Amygdala (tissue), 56 donors: ENCODE data around the gene SLC8A3.

ENCODE experiments used
- DNase-seq, 56 donors: peaks; one replicate each; lab custom pipeline; 2025; lab: John Stamatoyannopoulos, UW

The SLC8A3 gene

DNA sequence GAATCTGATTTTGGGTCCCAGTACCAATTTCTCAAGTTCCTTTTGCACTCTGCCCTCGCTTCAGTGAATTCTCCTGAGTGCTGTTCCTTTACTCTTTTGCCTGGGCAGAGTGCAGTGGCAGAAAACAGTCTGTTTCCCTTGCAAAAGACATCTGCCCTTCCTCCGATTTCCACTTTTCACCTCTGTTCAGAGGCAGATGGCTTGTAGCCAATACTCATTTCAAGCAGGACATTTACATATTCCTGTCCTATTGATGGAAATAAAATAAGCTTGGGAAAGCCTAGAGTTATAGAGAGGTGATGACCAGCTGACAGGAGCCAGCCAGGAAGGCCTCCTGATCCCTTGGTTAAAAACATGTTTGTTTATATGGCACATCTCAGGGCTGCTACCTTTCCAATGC lies 111.0 kb downstream of the SLC8A3 start:
- DNase-seq, result no peak

DNA sequence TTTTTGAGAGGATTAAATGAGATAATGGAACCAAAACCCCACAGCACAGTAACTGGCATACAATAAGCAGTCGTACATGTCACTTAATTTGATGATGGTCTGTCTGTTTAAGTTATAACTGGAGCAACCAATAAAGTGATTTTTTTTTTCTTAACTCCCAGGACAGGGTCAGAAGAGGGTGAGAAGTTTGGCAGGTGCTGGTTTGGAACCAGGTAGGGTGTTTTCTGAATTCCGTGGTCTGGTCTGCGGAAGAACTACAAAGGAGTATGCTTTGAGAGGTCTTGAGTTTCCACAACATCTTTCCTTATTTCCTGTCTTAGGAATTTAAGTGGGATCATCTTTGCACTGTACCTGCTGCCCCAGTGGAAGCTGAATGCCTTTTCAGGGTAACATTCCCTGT lies 111.7 kb downstream of the SLC8A3 start:
- DNase-seq, result no peak

DNA sequence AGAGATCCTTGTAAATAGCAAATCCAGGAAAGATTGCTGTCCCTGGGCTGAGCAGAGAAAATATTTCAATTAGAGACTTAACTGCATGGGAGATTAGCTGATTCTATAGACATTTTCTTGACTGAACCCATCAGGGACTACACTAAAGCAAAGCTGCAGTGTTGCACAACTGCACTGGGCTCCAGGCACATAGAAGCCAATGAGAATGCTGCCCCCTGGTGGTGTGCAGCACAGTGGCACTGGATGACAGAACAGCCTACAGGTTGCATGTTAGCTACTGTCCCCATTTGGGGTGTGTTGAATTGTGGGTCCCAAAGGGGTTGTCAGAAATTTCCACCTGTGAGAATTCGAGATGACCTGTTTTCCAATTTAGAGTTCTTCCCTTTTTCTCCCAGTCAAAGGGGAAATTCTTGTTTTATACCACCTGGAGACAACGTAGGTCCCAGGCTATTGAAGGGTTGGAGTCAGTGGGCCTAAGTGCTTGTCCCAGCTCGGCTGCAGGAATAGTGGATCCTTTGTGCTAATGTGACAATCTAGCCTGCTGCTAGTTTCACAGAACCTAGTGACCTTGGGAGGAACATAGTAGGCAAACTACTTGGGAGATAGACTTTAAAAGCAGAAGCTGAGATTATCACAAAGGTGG lies 114.7 kb downstream of the SLC8A3 start:
- DNase-seq, result peak in 32 of 56 donors; percentile 3 to 75 (median 28)

DNA sequence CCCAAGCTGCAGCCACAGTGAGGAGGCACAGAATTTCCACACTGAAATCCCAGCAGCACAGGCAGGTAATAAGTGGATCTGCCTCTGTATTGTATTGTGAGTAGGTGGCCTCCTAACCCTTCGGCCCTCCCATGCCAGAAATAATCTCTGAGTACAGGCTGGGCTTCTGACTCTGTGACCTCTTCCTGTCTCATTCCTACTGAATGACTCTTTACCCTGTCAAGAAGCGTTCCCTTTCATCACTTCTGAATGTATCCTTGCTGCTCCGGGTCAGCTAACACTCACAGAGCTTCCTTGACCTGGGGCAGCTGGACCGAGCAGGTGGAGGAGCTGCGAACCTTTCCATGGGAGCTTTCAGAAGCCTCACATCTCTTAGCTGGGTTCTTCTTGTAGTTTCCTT lies 119.6 kb downstream of the SLC8A3 start:
- DNase-seq, result no peak

DNA sequence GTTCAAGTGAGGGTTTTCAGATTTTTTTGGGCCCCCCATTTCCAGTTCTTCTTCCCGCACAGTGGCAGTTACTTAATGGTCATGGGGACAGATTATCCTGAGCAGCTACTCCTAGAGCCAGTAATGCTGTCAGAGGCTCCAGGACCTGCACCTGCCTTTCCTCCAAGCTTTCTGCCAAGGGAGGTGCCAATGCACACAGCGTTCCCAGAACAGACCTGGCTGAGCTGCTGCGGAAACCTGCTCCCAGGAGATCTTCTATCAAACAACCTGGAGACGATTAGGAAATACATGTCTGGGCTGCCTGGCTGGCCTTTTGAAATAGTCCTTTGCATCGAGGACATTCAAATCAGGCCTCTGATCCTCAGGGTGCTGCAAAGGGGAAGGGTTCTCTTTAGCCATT lies 120.9 kb downstream of the SLC8A3 start:
- DNase-seq, result no peak

DNA sequence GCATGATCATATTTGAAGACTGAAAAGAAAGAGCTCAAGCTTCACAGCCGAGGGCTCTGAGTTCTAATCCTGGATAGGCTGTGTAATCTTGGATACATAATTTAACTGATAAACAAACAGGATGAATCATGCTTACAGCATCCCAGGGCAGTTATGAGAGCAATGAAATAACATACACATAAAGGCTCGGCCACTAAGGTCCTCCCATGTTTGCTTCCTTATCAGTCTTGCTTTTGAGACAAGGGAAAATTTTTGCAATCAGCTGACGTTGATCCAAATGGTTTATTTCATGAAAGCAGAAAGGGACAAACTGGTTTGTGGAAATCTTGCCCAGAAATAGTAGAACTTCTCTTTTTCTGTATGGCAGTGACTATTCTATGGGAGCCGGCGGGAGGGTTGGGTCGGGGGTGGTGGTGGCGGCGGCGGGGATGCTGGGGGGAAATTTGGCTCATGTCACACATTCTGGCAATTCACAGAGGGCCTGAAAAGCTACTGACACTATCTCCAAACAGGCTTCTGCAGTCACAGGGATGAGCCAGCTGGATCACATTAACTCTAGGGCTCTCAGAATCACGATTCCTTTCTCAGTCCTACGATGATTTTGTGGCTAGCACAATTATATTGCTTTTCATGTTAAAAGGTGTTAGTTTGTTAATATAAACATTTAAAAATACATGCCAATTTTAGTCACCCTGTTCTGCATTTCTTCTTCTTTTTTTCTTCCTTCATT lies 124.5 kb downstream of the SLC8A3 start:
- no peak for DNase-seq

DNA sequence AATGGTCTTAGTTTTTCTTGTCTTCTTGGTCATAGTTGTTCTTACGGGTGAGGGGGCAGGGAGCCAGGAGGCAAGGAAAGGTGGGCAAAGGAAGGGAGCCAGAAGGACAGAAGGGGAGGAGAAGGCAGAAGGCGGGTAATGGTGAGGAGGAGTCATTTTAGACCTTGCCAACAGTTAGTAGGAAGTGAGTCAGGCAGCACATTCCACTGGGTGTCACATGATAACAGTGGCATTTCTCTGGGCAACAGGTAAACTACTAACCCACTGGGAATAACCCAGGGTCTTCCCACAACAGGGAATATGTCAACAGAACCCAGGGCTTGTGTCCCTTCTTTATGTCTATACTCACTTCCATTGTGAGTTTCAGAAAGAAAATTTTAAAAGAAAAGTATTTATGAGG lies 127.6 kb downstream of the SLC8A3 start:
- DNase-seq, result no peak

DNA sequence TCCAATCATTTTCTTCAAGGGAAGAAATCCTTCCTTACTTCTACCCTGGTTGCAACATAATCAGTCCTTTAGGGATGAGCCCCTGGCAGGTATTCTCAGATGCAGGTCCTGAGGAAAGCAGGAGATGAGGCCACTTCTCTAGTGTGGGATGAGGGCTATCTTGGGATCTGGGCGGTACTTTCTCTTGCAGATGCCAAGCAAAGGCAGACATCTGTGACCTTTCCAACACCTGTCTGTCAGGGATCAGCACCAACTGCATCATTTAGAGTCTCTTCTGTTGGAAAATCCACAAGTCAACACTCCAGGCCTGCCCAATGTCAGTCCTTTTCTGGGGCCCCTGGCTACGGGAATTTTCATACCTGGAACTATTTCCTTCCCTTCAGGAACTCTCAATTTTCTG lies 129.2 kb downstream of the SLC8A3 start:
- DNase-seq, result no peak

DNA sequence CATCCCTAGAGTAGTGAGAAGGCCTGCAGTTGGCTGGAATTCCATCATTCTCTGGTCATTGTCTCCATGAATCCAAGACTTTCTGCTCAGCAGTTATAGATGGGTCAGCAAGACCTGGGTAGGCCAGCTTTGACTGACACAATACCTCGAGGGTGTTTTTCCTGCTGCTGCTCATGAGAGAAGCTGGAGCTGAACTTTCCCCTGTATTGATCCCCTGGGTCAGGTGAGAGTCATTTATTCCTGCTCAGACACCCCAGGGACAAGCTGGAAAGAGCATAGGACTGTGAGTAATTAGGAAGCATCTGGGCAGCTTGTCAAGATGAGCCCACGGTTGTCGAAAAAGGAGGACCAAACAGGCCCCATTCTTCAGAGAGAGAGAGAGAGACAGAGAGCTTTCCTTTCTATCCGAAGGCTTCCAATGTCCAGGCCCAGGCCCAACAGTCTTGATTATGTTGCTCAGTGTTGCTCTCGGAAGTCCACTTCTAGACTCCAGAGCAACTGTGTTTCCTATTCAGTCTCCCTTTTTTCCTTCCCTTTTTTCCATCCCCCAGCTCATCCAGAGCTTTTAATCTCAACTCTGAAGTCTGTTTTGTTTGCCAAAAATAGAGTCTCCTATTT lies 131.1 kb downstream of the SLC8A3 start:
- DNase-seq, result no peak

DNA sequence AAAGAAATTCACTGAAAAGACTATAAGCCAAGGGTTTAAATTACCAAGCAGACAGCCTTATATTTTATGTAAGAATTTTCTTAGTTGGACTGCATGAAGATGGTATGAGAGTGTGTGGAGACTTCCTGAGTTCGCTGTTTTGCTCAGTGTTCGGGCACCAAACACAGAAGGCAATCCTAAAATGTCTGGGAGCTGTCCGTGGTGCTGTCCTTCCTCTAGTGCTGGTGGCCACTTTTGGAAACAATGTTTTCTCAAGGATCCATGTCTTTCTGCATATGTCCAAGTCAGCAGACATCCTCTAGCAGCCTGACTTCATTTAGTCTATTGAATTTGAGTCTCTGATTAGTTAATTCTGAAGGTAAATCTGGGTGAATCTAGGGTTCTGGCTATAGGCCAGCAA lies 135.8 kb downstream of the SLC8A3 start:
- no peak for DNase-seq

DNA sequence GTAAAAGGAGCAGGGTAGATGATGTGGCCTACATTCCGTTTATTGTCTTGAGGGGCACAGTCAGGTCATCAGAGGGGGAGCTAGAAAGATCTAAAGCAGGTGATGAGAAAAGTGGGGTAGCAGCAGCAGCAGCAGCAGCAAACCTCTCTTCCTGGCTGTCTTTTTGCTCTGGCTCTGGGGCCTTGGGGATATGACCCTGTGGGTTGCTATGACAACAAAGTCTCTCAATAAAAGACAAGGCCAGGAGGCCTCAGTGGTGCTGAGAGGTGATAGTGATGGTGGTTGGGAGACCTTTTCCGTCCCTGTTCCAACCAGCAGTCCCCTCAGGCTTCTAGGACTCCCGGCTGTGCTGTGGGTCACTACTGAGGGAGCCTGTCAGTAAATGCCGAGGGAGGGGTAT lies 138.6 kb downstream of the SLC8A3 start:
- DNase-seq, result no peak

DNA sequence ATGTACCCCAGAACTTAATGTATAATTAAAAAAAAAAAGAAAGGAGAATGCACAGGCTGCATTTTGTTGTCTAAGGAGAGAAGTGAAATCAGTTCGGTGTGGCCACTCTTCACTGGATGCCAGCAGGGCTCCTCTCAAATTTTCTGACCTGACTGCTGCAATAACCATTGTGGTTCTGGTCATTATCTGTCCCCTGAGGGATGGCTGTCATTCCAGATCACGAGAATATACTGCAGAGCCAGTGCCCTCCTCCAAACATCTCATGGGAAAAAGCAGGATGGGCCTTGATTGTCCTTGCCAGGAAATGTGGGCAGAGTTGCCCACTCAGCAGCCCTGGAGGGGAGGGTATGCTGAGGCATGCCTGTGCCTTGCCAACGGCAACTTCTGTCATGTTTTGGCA lies 139.1 kb downstream of the SLC8A3 start:
- DNase-seq, result no peak

DNA sequence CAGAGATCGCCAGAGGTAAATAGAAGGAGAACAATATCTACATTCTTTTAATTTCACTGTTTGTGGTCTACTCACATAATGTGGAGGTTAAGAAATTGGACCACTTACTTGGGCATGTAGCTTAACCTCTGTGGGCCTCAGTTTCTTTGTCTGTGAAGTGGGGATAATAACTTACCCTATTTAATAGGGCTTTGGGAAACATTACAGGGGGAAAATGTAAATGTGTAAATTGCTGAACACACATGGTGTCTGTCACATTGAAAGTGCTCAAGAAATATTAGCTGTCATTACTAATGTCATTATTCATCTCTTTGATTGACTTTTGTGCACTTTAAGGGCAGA lies 140.5 kb downstream of the SLC8A3 start:
- DNase-seq, result no peak

DNA sequence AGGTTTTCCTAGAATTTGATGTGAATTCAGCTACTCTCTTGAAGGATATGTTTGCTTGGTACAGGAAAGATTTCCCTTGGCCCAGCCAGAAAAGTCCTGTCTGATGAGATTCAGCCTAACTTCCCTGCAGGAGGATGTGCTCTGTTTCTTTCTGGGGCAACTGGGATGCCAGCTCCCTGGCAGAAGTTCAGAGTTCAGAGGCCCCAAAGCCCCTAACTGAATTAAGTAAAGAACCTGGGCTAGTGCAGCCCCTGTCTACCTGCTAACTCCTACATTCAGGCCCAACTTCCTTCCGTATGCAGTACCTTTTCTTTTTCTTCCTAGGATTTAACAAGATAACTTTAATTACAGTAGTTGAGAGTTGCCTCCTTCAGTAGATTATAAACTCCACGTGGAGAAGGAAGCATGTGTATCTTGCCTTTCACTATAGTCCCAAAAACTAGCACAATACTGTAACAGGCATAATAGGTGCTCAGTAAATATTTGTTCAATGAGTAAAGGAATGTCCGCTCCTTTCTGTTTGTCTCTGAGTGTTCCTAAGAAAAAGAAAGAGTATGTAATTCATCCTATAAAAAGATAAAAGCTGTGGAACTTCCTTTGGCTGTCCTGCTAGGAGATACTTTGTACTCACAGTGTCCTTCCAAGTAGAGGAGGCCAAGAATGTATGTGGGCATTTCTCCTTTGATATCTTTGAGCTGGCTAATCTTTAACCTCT lies 141.0 kb downstream of the SLC8A3 start:
- DNase-seq, result no peak

DNA sequence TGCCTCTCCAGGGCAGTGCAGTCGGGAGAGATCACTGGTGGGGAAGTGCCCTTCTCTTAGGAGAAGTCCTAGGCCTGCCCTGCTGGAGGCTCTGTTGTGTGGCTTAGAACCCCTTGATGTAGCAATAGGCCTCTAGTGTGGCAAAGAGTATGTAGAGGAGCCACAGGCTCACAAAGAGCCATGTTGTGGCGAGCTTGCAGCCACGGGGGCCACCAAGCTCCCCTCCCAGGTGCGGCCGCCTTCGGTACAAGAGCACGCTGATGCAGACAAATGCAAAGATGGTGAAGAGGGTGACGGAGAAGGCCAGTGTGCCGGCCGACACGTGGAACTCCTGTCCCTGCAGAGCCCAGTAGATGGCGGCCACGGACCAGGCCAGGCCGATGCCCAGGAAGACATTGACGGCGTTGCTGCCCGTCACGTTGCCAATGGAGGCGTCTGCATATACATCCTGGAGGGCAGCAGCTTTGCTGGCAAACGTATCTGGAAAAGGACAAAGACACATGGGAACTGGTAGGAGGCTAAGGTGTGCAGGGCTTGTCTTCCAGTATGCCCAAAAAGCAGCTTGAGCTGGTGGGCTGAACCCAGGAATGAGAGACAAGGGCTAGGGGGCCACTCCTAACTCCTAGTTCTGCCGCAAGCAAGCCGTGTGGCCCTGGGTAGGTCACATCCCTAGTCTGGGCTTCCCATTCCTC lies 142.8 kb downstream of the SLC8A3 start:
- DNase-seq, result peak in 48 of 56 donors; percentile 4 to 81 (median 38)

DNA sequence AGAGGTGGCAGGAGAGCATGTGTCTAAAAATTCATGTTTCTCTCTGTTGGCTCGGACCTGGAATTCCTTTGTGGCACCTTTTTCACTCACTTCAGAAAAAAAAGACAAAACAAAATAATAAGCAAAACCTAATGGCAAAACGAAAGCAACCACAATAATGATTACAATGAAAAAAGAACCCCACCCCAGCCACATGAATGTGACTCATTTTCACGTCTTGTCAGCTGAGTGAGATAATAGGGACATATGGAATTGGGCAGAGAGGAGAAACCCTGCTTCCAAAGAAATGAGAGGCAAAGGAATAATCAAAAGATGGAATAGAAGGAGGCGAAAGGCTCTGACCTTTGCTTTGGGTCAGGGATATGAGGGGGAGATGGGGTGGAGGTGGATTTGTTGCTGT lies 143.4 kb downstream of the SLC8A3 start:
- no peak for DNase-seq

DNA sequence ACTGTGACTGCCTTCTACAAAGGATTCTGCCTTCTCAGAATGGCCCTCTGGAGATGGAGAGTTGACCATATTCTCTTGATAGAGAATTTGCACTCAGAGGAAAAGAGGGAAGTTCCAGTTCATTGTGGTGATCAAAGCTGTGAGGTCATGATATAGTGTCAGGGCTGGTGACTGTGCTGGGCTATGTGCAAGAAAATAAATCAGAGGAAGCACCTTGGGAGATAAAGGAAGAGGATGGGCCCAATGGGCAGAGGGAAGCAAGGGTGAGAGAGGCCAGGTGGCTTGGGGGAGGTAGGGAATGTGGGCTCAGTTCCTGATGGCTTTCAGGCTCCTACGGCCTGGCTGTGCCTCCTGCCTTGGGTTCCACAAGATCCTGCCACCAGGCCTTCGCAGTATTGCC lies 145.8 kb downstream of the SLC8A3 start:
- DNase-seq, result no peak

DNA sequence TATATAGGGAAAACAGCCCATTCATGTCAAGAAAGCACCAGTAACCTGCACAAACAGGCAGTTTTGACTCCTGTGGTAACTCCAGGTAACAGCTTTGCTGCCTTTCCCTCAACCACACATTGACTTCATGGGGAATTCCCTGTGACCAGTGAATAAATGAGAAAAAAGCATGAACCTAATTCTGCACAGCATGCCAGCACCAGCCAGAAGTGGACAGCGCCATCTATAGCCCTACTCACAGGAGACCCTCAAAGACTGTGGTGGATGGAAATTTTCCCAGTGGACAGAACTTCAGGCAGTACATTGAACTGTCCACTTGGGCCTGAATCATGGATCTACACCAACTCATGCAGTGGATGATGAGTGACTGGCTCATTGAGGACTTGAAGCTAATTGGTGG lies 152.1 kb downstream of the SLC8A3 start:
- DNase-seq, result no peak

DNA sequence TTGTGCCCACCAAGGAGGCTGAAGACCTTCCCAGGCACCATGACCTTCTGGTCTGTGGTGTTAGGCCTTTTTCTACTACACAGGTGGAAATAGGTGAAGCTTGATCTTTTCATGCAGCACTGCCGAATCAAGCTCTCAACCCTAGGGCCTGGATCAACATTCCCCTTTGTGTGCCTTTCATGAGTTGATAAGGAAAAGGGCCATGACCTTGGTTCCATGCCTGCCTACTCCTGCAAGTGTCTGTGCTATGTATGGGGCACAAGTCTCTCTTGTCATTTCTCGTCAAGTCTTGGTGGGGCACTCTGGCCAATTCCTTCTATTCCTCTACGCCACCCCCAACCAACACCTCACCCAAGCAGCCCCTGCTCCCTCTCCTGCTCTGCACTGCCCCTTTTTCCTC lies 154.5 kb downstream of the SLC8A3 start:
- DNase-seq, result no peak

DNA sequence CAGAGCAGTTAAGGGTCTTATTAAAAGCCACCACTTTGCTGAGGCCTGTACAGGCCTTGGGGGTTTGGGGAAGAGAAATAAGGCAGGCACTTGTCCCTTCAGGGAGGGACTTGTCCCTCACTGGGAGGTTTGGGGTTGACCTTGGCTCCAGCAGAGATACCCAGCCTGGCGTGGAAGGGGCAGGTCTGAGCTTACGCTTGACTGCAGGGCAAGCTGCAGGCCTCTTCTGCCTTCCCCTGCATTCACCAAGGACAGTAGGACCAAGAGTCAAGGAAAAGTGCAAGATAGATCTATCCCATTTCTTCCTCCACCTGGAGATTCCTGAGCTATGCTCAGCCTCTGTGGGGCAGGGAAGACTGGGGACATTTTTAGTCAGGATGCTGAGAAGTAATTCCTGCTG lies 155.2 kb downstream of the SLC8A3 start:
- DNase-seq, result no peak

DNA sequence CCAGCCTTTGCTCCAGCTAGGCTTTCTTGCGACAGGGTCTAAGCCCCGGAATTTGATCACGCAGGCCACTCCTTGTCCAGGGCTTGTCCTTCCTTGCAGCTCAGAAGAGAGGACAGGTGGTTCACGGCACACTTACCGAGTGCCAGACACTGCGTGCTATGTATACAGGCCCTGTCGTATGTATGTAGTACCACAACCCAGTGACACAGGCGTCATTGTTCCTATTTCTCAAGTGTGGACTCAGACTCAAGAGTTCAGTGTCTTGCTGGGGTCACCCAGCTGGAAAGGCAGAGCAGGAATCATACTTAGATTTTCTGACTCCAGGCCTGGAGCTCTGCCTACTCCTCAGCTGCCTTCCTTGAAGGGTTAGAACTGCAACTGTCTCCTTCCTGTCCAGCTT lies 155.6 kb downstream of the SLC8A3 start:
- DNase-seq, result no peak
